Cardiac muscle cell (in vitro differentiated cells and primary cell): Measurements from ENCODE around the gene BTD. TPM values are rescaled to one million over a fixed set of nuclear protein-coding genes. Genes with fewer than 3 reads are reported as not detected.
A peak's percentile ranks its signal among the peaks of the same experiment; 100 is the strongest.
"Not testable (repeated sequence)": the region's sequence is repeated elsewhere in the genome, so short reads cannot be mapped to it uniquely, and the experiment has no call there.

Source experiments
- DNase-seq, 2 donors: peaks; one replicate each; pipeline versions ENCODE4 v3.0.0 to v3.0.0-alpha.2; 2010 to 2017; ENCODE audit warnings: low read depth in 1 of 2, low spot score in 1 of 2
- H3K27ac ChIP-seq: fragments of 200-600 bp; sonication (generic); 2 replicates; pipeline ENCODE4 v1.5.1; 2016
- H3K27me3 ChIP-seq: fragments of 200-600 bp; sonication (generic); 2 replicates; pipeline ENCODE4 v1.6.0; 2016; ENCODE audit warnings: control low read depth
- H3K36me3 ChIP-seq: fragments of 200-600 bp; sonication (generic); 2 replicates; pipeline ENCODE4 v1.5.1; 2016; ENCODE audit warnings: control low read depth
- H3K4me1 ChIP-seq: fragments of 200-600 bp; sonication (generic); 2 replicates; pipeline ENCODE4 v1.8.1; 2017; ENCODE audit warnings: low read depth, mild to moderate bottlenecking, mixed run types
- H3K4me3 ChIP-seq: fragments of 200-600 bp; sonication (generic); 2 replicates; pipeline ENCODE4 v1.5.1; 2016; ENCODE audit warnings: mild to moderate bottlenecking
- H3K9me3 ChIP-seq: fragments of 200-600 bp; sonication (generic); 2 replicates; pipeline ENCODE4 v1.5.1; 2017; ENCODE audit warnings: low read depth, mild to moderate bottlenecking, control low read depth
- polyA plus RNA-seq: library from polyadenylated mRNA; unstranded; fragments of >200 nt; fragmentation: Nextera tagmentation; extraction: Ambion mirVana; gene quantifications from 2 replicates; pipeline ENCODE4 v1.2.1, GENCODE V29; 2016
- total RNA-seq: library from RNA; depleted of rRNA; stranded (reverse); fragments of >200 nt; gene quantifications from 2 replicates; pipeline ENCODE4 v1.2.3, GENCODE V29; 2016
- TF ChIP-seq, protein P1 (sequence below): IDR thresholded peaks from 2 replicates; pipeline ENCODE4 v1.5.1; 2012; ENCODE audit warnings: low read depth, mild to moderate bottlenecking, low read length

The BTD gene
- total and polyA plus RNA-seq, 2 experiments from 2014 or later, result 9.4 to 14.4 TPM

DNA sequence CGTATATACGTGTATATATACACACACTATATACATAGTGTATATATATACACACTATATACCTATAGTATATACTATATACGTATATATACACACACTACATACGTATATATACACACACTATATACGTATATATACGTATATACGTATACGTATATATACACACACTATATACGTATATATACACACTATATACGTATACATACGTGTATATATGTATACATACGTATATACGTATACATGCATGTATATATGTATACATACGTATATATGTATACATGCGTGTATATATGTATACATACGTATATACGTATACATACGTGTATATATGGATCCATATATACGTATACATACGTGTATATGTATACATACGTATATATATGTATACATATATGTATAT, 9.6 kb upstream of the BTD start:
- TF ChIP-seq, protein P1, sequence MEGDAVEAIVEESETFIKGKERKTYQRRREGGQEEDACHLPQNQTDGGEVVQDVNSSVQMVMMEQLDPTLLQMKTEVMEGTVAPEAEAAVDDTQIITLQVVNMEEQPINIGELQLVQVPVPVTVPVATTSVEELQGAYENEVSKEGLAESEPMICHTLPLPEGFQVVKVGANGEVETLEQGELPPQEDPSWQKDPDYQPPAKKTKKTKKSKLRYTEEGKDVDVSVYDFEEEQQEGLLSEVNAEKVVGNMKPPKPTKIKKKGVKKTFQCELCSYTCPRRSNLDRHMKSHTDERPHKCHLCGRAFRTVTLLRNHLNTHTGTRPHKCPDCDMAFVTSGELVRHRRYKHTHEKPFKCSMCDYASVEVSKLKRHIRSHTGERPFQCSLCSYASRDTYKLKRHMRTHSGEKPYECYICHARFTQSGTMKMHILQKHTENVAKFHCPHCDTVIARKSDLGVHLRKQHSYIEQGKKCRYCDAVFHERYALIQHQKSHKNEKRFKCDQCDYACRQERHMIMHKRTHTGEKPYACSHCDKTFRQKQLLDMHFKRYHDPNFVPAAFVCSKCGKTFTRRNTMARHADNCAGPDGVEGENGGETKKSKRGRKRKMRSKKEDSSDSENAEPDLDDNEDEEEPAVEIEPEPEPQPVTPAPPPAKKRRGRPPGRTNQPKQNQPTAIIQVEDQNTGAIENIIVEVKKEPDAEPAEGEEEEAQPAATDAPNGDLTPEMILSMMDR, result no peak
- no peaks in the 10 kb centered on the region for H3K4me1 ChIP-seq
- no peaks in the 10 kb centered on the region for H3K27me3 ChIP-seq
- no peaks in the 10 kb centered on the region for H3K9me3 ChIP-seq
- H3K27ac ChIP-seq, result no peak overlapping the region
- no peak for DNase-seq
- peaks cover 13% of the 10 kb centered on the region for H3K36me3 ChIP-seq
- no peak overlapping the region for H3K4me3 ChIP-seq

- Histone ChIP-seq H3K27ac (no peak overlapping the region), H3K4me1 (no peaks in the 10 kb centered on the region), H3K27me3 (no peaks in the 10 kb centered on the region), H3K9me3 (no peaks in the 10 kb centered on the region), H3K36me3 (peaks cover 13% of the 10 kb centered on the region), H3K4me3 (no peak overlapping the region)
- no peak for DNase-seq
- TF ChIP-seq, protein P1, result no peak
Observed at GRCh38 chr3:15592968-15593367, 8.6 kb upstream of the BTD start.

GRCh38 chr3:15595955-15596354, 5.6 kb upstream of the BTD start:
- DNase-seq, result no peak
- Histone ChIP-seq H3K9me3 (no peaks in the 10 kb centered on the region), H3K4me3 (no peak overlapping the region), H3K27ac (no peak overlapping the region), H3K36me3 (peaks cover 8% of the 10 kb centered on the region), H3K27me3 (no peaks in the 10 kb centered on the region), H3K4me1 (no peaks in the 10 kb centered on the region)
- TF ChIP-seq, protein P1, result no peak

DNA sequence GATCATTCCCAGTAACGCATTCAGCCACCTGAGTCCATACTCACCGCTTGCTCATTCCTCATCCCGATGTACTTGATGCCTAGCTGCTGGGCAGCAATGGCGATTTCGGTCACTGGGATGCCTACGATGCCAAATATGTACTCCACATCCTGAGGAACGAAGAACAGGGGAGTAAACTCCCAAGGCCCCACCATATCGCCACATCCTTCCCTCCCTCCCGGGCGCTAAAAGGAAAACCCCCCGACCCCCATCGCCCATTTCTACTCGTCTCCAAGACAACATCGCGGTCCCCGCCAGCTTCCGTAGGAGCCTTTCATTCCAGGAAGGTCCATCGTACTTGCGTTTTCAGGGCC, 523 bp upstream of the BTD start:
- H3K4me3 ChIP-seq, result peak overlapping the region; percentile 58
- no peaks in the 10 kb centered on the region for H3K4me1 ChIP-seq
- TF ChIP-seq, protein P1, result no peak
- DNase-seq, result no peak
- H3K36me3 ChIP-seq, result peaks cover 5% of the 10 kb centered on the region
- H3K9me3 ChIP-seq, result no peaks in the 10 kb centered on the region
- peak overlapping the region; percentile 92 for H3K27ac ChIP-seq
- H3K27me3 ChIP-seq, result no peaks in the 10 kb centered on the region

DNA sequence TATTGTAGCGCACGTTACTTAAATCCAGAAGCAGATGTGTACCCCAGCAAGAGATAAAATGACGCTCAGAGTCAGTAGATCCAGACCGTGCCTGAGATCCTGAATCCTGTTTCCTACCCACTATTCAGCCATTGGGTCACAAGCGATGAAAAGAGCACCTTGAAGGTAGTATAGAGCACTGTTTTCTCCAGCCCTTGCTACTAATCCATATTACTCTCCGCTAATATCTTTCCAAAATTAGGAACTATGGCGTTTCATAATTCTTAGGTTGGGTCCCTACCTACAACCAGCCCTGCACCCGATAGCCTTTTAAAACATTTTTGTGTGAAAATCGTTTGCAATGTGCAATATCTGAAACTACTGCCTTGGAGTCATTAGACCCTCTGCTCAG, 596 bp downstream of the BTD start:
- no peak for DNase-seq
- Histone ChIP-seq H3K27me3 (no peaks in the 10 kb centered on the region), H3K36me3 (peaks cover 5% of the 10 kb centered on the region), H3K4me1 (no peaks in the 10 kb centered on the region), H3K27ac (peak overlapping the region; percentile 92), H3K9me3 (no peaks in the 10 kb centered on the region), H3K4me3 (peak overlapping the region; percentile 58)
- TF ChIP-seq, protein P1, result no peak

DNA sequence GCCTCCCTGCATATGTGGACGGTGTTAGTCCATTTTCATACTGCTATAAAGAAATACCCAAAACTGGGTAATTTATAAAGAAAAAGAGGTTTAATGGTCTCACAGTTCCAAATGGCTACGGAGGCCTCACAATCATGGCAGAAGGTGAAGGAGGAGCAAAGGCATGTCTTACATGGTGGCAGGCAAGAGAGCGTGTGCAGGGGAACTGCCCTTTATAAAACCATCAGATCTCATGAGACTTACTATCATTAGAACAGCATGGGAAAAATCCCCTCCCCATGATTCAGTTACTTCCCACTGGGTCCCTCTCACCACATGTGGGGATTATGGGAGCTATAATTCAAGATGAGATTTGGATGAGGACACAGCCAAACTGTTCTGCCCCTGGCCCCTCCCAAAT, 1.3 kb downstream of the BTD start:
- H3K27ac ChIP-seq, result not testable (repeated sequence)

GRCh38 chr3:15604584-15604983, 3.0 kb downstream of the BTD start:
- not testable (repeated sequence) for H3K27me3 ChIP-seq, H3K4me3 ChIP-seq, H3K4me1 ChIP-seq, H3K27ac ChIP-seq, DNase-seq, H3K9me3 ChIP-seq, H3K36me3 ChIP-seq

More for the DNA sequence above, 1.3 kb downstream of the BTD start:
- H3K27me3 ChIP-seq, H3K9me3 ChIP-seq, H3K4me1 ChIP-seq, DNase-seq, H3K36me3 ChIP-seq: not testable (repeated sequence)
- peak overlapping the region; percentile 58 for H3K4me3 ChIP-seq
